Left forelimb (tissue), 1 donor: ENCODE measurements around the gene MYCBPAP.

Source experiments
- DNase-seq: peaks from one replicate; pipeline ENCODE4 v3.0.0-alpha.2; 2018; ENCODE audit warnings: low spot score

Gene MYCBPAP

GRCh38 chr17:50507871-50508572 lies at the start of gene MYCBPAP:
Gene MYCBPAP, plus strand, starts transcription at chr17:50508439. Its CDS starts 236 bp downstream, at chr17:50508675.
- peak; percentile 86 for DNase-seq

GRCh38 chr17:50458701-50459676 lies 49.2 kb upstream of the MYCBPAP start:
- DNase-seq, result no peak

- DNase-seq, result no peak
Observed at GRCh38 chr17:50459756-50460155, 48.5 kb upstream of the MYCBPAP start.

- no peak for DNase-seq
Observed at GRCh38 chr17:50460831-50461526, 47.3 kb upstream of the MYCBPAP start.

- no peak for DNase-seq
Observed at GRCh38 chr17:50461550-50462132, 46.6 kb upstream of the MYCBPAP start.

GRCh38 chr17:50462446-50462845 lies 45.8 kb upstream of the MYCBPAP start:
- DNase-seq, result no peak

- DNase-seq, result no peak
Observed at GRCh38 chr17:50464121-50464520, 44.1 kb upstream of the MYCBPAP start.

GRCh38 chr17:50464736-50465135 lies 43.5 kb upstream of the MYCBPAP start:
- no peak for DNase-seq

GRCh38 chr17:50465171-50465570 lies 43.1 kb upstream of the MYCBPAP start:
- no peak for DNase-seq

- DNase-seq, result no peak
Observed at GRCh38 chr17:50465635-50466034, 42.6 kb upstream of the MYCBPAP start.

- no peak for DNase-seq
Observed at GRCh38 chr17:50466371-50467113, 41.7 kb upstream of the MYCBPAP start.

GRCh38 chr17:50467114-50467854 lies 41.0 kb upstream of the MYCBPAP start:
- no peak for DNase-seq

GRCh38 chr17:50467855-50468303 lies 40.4 kb upstream of the MYCBPAP start:
- DNase-seq, result no peak

GRCh38 chr17:50468304-50469207 lies 39.7 kb upstream of the MYCBPAP start, which contains the start of gene CHAD:
Gene CHAD, minus strand, starts transcription at chr17:50468880. Its CDS starts 67 bp downstream, at chr17:50468813.
- no peak for DNase-seq

- no peak for DNase-seq
Observed at GRCh38 chr17:50469208-50469605, 39.0 kb upstream of the MYCBPAP start.

GRCh38 chr17:50469671-50470305 lies 38.5 kb upstream of the MYCBPAP start:
- DNase-seq, result no peak

- DNase-seq, result no peak
Observed at GRCh38 chr17:50470426-50470825, 37.8 kb upstream of the MYCBPAP start.

GRCh38 chr17:50471009-50471905 lies 37.0 kb upstream of the MYCBPAP start:
- DNase-seq, result no peak
